Muscle of leg (tissue), 11 donors: ENCODE measurements around the gene PLXNC1. TPM values are rescaled to one million over a fixed set of nuclear protein-coding genes. Genes with fewer than 3 reads are reported as not detected.

ENCODE experiments used
- DNase-seq: peaks from one replicate; pipeline ENCODE4 v3.0.0; 2013
- H3K27ac ChIP-seq: one replicate; pipeline ENCODE4 v1.5.1; 2013; ENCODE audit warnings: mild to moderate bottlenecking, low read length, control low read depth
- H3K27me3 ChIP-seq: one replicate; pipeline ENCODE4 v1.6.1; 2013; ENCODE audit warnings: low read length; ENCODE audit not compliant: control insufficient read depth, insufficient read depth
- H3K36me3 ChIP-seq: one replicate; pipeline ENCODE4 v1.6.1; 2013; ENCODE audit warnings: low read length; ENCODE audit not compliant: control insufficient read depth, insufficient read depth
- H3K4me1 ChIP-seq: one replicate; pipeline ENCODE4 v1.6.1; 2013; ENCODE audit warnings: low read length; ENCODE audit not compliant: control insufficient read depth, insufficient read depth
- H3K4me3 ChIP-seq: one replicate; pipeline ENCODE4 v1.5.1; 2013; ENCODE audit warnings: low read length, control low read depth
- H3K9me3 ChIP-seq: replicated peaks from 2 replicates; pipeline ENCODE4 v1.6.1; 2013; ENCODE audit warnings: low read depth, low read length; ENCODE audit not compliant: control insufficient read depth
- WGBS: methylation state at CpG from one replicate; pipeline ENCODE4 v1.1.5; 2013; ENCODE audit warnings: missing lambda C conversion rate; ENCODE audit not compliant: insufficient coverage; 5-methylcytosine and 5-hydroxymethylcytosine counted together
- polyA plus RNA-seq, 8 donors: library from polyadenylated mRNA; unstranded; fragments of 120-200 nt; gene quantifications; one replicate each; pipeline versions ENCODE4 v1.2.1 to v1.2.3, GENCODE V29; 2013; ENCODE audit warnings: inconsistent platforms in 1 of 8, low replicate concordance in 1 of 8; ENCODE audit not compliant: insufficient read length in 8 of 8, insufficient read depth in 1 of 8
- total RNA-seq: library from RNA; stranded (reverse); fragments of 120-200 nt; gene quantifications from one replicate; pipeline ENCODE4 v1.2.4, GENCODE V29; 2013

PLXNC1 gene
- total and polyA plus RNA-seq, 9 donors = 11.7 to 29.4 (median 19.0) TPM

DNA sequence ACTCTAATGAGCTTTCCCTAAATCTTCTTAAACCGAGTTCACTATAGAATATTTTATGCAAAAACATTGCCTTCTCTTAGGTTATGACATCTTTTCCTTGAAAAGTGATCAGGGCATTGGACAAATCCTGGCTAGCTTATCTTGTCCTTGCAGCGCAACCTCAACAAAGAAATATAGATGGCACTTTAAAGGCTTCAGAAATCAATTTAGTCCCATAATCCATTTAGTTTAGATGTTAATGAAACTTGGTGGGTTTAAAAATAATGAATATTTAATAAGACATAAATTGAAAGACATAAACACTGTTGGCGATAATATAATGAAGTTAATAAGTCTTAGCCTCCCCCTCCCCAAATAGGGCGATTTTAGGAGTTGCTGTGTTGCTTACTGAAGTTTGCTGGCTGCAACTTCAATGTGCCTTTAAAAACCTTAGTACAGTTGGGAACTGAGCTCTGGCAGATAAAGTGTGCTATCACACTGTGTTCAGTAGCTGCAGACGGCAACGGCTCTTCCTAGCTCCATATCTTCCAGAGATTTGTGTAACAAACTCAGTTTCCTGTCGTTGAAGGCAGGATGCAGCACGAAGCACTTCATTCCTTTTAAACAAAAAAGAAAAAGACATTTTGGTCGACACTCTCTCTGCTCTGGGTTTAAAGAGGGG is 19.5 kb downstream of the PLXNC1 start:
- Histone ChIP-seq H3K4me1 (peaks cover 7% of the 10 kb centered on the region), H3K36me3 (peaks cover 4% of the 10 kb centered on the region), H3K27me3 (peaks cover 7% of the 10 kb centered on the region), H3K4me3 (no peak overlapping the region), H3K9me3 (no peaks in the 10 kb centered on the region), H3K27ac (no peak overlapping the region)
- no peak for DNase-seq
- no CpG with 5 or more reads among the region's 9 CpGs for WGBS

DNA sequence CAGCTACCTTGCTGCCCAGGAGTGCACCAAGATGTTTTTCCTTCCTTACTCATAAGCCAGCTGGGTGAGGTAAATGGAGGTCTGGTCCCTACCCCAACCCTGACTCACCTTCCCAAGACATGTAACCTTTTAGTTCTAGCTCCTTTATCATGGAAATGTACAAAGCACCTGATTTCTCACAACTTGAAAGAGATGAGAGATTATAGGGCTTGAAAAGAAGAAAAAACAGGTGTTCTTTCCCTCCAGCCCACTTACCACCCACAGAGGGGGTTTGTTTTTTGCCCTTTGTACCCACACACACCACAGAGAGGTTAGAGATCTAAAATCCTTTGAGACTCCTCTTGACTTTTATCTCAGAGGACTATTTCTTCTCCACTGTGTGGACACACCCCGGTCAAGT is 21.1 kb downstream of the PLXNC1 start:
- peaks cover 4% of the 10 kb centered on the region for H3K36me3 ChIP-seq
- H3K4me1 ChIP-seq = peaks cover 4% of the 10 kb centered on the region
- no peaks in the 10 kb centered on the region for H3K9me3 ChIP-seq
- no peak for DNase-seq
- H3K27me3 ChIP-seq = peaks cover 7% of the 10 kb centered on the region
- H3K27ac ChIP-seq = no peak overlapping the region
- no CpG with 5 or more reads among the region's 1 CpG for WGBS
- H3K4me3 ChIP-seq = no peak overlapping the region

DNA sequence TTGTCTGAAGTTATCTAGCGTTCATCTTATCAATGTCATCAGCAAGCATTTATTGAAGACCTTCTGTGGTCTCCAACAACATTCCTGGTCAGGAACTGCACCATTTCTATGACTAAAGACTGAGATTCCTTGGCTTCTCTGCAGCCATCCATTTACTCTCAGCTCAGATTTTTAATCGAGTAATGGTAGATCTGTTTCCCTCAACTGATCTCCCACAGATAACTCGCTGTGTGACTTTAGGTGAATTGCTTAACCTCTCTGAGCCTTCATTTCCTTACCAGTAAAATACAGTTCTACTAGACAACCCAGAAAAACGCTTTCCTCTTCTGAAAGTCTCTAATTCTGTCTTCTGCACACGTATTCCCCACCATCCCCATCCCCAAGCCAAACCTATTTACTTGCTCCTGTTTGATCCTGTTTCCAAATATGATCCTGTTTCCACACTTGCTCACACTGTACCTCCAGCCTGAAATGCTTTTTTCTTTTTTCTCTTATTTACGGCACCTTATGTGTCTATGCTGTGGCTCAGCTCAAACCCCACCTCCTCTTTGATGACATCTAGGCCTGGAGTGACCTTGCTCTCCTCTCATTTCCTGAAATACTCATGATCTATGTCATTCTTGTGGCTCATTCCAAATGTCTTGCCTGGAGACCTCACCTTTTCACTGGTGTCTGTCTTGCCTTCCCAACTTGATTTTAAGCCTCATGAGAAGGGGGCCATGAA is 21.8 kb downstream of the PLXNC1 start:
- H3K9me3 ChIP-seq = no peaks in the 10 kb centered on the region
- no peak overlapping the region for H3K27ac ChIP-seq
- DNase-seq = no peak
- no peaks in the 10 kb centered on the region for H3K4me1 ChIP-seq
- peaks cover 4% of the 10 kb centered on the region for H3K36me3 ChIP-seq
- H3K4me3 ChIP-seq = no peak overlapping the region
- peaks cover 7% of the 10 kb centered on the region for H3K27me3 ChIP-seq
- 89% methylated on average over 4 of the region's 6 CpGs for whole genome bisulfite sequencing

DNA sequence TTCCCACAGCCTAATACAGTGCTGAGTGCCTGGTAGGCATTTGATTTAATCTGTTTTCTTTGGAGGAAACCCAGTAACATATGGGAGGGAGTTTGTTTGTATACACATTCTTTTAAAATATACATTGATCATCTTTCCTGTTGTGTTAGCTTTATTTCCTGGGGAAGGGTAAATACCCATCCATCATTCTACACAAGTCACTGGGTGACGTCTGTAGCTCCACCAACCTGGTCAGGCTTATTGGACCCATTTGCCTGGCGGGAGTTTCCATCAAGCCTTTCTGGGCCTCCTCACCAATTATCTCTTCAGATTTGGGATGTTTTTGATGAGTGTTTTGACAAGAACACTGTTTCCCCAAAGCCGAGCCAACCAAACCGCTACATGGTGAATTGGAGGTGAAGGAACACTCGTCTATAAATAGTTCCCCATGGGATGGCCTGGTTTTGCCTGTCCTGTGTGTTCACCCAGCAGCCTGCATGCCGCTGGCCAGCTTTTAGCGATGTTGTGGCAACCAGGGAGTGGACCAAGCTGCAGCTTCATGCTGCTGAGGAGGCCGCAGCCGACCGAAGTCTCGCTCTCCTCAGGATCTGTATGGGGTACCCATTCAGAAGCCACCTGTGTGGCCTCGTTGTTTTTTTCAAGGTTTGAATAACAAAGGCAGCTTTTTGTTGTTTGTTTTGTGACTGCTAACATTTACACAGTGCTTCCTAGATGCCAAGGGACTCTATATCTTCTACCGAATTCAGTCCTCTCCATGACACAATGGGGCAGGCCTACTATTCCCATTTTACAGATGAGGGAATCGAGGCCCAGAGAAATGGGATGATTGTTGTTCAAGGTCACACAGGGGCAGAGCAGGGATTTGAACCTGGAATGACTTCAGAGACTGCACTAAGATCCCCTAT is 22.6 kb downstream of the PLXNC1 start:
- no peak for DNase-seq
- H3K4me1 ChIP-seq = no peaks in the 10 kb centered on the region
- 88% methylated on average over 5 of the region's 14 CpGs for WGBS
- H3K4me3 ChIP-seq = no peak overlapping the region
- H3K9me3 ChIP-seq = no peaks in the 10 kb centered on the region
- H3K36me3 ChIP-seq = peaks cover 4% of the 10 kb centered on the region
- peaks cover 7% of the 10 kb centered on the region for H3K27me3 ChIP-seq
- H3K27ac ChIP-seq = no peak overlapping the region

- Histone ChIP-seq H3K27me3 (peaks cover 7% of the 10 kb centered on the region), H3K4me1 (no peaks in the 10 kb centered on the region), H3K9me3 (no peaks in the 10 kb centered on the region), H3K27ac (no peak overlapping the region), H3K4me3 (no peak overlapping the region), H3K36me3 (peaks cover 4% of the 10 kb centered on the region)
- no peak for DNase-seq
- WGBS = 79% methylated on average over 3 of the region's 5 CpGs
Measured at GRCh38 chr12:94171595-94171930, 23.2 kb downstream of the PLXNC1 start.

DNA sequence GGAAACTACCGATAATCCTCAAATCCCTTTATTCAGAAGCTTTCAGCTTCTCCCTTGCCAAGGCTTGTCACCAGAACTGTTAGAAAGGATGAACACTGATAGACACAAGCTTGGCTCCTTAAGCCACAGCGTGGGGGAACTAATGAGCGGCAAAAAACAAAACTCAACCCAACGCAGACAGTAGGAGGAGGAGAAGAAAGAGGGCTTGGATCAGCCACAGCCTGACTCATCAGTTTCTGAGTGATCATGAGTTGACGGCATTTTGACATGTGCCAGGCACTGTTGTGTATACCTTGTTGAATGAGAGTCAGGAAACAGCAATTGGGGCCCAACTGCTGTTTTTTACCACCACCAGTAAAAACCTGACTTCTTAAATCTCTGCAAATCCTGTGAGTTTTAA is 23.7 kb downstream of the PLXNC1 start:
- WGBS = 76% methylated on average over 4 of the region's 5 CpGs
- H3K4me3 ChIP-seq = no peak overlapping the region
- H3K27ac ChIP-seq = no peak overlapping the region
- DNase-seq = no peak
- H3K27me3 ChIP-seq = peaks cover 7% of the 10 kb centered on the region
- H3K4me1 ChIP-seq = no peaks in the 10 kb centered on the region
- no peaks in the 10 kb centered on the region for H3K9me3 ChIP-seq
- H3K36me3 ChIP-seq = peaks cover 4% of the 10 kb centered on the region

- peak; percentile 65 for DNase-seq
- no peak overlapping the region for H3K27ac ChIP-seq
- H3K4me1 ChIP-seq = no peaks in the 10 kb centered on the region
- peaks cover under 1% of the 10 kb centered on the region for H3K9me3 ChIP-seq
- H3K27me3 ChIP-seq = peaks cover 7% of the 10 kb centered on the region
- H3K4me3 ChIP-seq = no peak overlapping the region
- peaks cover 4% of the 10 kb centered on the region for H3K36me3 ChIP-seq
- WGBS = 43% methylated on average over 4 of the region's 9 CpGs
Measured at GRCh38 chr12:94172973-94173372, 24.6 kb downstream of the PLXNC1 start.

DNA sequence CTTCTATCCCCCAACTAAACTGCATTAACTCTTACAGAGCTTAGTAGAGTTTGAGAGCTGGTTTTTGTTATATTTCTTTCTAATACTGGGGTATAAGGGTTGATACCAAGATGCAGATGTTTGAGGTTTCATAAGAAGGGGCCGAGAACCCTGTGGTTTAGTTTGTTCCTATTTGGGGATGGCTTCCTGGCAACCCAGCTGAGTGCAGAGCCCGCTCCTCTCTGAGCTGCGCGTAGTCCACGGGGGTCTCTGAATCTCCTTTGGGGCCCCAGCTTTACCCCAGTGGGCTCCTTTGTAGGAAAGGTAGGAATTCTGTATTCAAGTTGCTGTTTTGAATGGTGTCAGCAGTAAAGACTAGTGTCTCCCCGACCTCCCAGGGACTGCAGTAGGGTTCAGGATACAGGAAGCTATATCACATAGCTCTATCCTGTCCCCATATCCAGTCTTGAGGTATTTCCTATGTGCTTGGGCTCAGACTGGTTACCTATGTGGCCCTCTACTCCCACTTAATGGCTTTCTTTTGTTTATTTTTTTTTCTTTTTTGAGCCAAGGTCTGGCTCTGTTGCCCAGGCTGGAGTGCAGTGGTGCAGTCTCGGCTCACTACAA is 25.4 kb downstream of the PLXNC1 start:
- Histone ChIP-seq H3K4me1 (no peaks in the 10 kb centered on the region), H3K36me3 (peaks cover 4% of the 10 kb centered on the region), H3K27ac (no peak overlapping the region), H3K27me3 (peaks cover 5% of the 10 kb centered on the region), H3K4me3 (no peak overlapping the region), H3K9me3 (peaks cover 2% of the 10 kb centered on the region)
- no peak for DNase-seq
- WGBS = 63% methylated on average over 2 of the region's 7 CpGs

GRCh38 chr12:94174576-94174975 is 26.2 kb downstream of the PLXNC1 start:
- H3K4me3 ChIP-seq = no peak overlapping the region
- H3K27ac ChIP-seq = no peak overlapping the region
- peaks cover 3% of the 10 kb centered on the region for H3K27me3 ChIP-seq
- peaks cover 4% of the 10 kb centered on the region for H3K36me3 ChIP-seq
- peak; percentile 31 for DNase-seq
- 73% methylated on average over 1 of the region's 1 CpG for WGBS
- H3K9me3 ChIP-seq = peaks cover 2% of the 10 kb centered on the region
- H3K4me1 ChIP-seq = no peaks in the 10 kb centered on the region
